Activated naive CD4-positive, alpha-beta T cell treated with anti-CD3 and anti-CD28 coated beads, Interleukin-2, amount 50 U/mL, for 24 hours (primary cell): ENCODE data around the gene CNBD2.
A peak's percentile ranks its signal among the peaks of the same experiment; 100 is the strongest.
"Not testable (repeated sequence)": the region's sequence is repeated elsewhere in the genome, so short reads cannot be mapped to it uniquely, and the experiment has no call there.

Experiments used
- H3K27ac Mint-ChIP-seq: one replicate; pipeline ENCODE4 v1.8.0; 2021; ENCODE audit warnings: mild to moderate bottlenecking, mixed read lengths
- H3K27me3 Mint-ChIP-seq: one replicate; pipeline ENCODE4 v1.8.0; 2021; ENCODE audit warnings: mixed read lengths
- H3K36me3 Mint-ChIP-seq: one replicate; pipeline ENCODE4 v1.8.0; 2021; ENCODE audit warnings: mixed read lengths
- H3K4me1 Mint-ChIP-seq: one replicate; pipeline ENCODE4 v1.8.0; 2021; ENCODE audit warnings: mixed read lengths
- H3K4me3 Mint-ChIP-seq: one replicate; pipeline ENCODE4 v1.8.0; 2021; ENCODE audit warnings: mild to moderate bottlenecking, mixed read lengths
- H3K9me3 Mint-ChIP-seq: one replicate; pipeline ENCODE4 v1.8.0; 2021; ENCODE audit warnings: mixed read lengths

Gene CNBD2

DNA sequence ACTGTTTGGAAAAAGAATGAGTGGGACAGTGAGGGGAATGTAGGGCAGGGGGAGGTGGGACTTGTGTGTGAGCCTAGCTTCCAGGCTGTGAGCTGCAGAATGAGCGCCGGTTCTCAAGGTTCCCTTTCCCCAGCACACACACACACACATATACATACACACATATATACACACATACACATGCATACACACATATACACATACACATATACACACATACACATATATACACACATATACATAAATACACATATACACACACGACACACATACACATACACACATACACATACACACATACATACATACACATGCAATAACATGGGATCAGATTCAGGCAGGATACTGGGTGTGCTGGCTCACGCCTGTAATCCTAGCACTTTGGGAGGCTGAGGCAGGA is 66.5 kb downstream of the CNBD2 start:
- H3K27ac Mint-ChIP-seq = no peak overlapping the region

DNA sequence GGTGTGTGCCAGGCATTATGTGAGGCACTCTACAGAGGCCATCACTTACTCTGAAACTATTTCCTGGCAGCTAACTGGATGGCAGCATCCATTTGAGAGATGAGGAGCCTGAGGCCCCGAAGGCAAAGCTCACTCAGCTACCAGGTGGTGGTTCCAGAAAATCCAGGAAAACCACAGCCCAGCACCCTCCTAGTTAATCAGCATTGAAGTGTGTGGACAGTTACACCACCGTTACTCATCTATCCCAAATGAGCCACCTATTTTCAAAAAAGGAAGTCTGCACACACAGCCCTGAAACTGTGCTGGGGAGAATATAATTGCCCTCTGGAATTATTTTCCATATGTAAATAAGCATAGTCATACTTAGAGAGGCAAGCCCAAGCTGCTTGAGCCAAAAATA is 67.4 kb downstream of the CNBD2 start:
- no peaks in the 10 kb centered on the region for H3K27me3 Mint-ChIP-seq
- H3K4me1 Mint-ChIP-seq = no peaks in the 10 kb centered on the region
- no peak overlapping the region for H3K27ac Mint-ChIP-seq
- no peaks in the 10 kb centered on the region for H3K9me3 Mint-ChIP-seq
- no peaks in the 10 kb centered on the region for H3K36me3 Mint-ChIP-seq
- H3K4me3 Mint-ChIP-seq = no peak overlapping the region

More for the DNA sequence above, 66.5 kb downstream of the CNBD2 start:
- Mint-ChIP-seq H3K36me3 (no peaks in the 10 kb centered on the region), H3K27me3 (no peaks in the 10 kb centered on the region), H3K9me3 (no peaks in the 10 kb centered on the region), H3K4me3 (no peak overlapping the region), H3K4me1 (no peaks in the 10 kb centered on the region)

DNA sequence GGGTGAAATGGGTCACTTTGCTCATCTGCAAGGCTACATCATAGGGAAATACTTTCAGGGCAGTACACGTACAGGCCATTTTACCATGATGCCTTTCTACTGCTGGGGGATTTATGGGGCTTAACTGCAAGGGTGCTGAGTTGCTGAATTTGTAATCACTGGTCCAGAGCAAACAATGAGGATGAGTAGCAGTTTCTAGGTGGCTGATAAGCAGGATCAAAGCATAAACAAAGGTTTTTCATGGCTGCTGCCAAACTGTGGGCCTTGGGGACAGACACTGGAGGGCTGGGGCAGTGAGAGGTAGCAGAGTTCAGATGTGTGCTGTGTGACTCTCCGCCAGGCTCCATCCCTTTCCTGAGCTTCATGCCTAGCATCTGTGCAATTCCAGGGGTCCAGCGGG is 68.3 kb downstream of the CNBD2 start:
- Mint-ChIP-seq H3K4me3 (no peak overlapping the region), H3K4me1 (no peaks in the 10 kb centered on the region), H3K36me3 (peaks cover 2% of the 10 kb centered on the region), H3K27ac (no peak overlapping the region), H3K27me3 (no peaks in the 10 kb centered on the region), H3K9me3 (no peaks in the 10 kb centered on the region)

DNA sequence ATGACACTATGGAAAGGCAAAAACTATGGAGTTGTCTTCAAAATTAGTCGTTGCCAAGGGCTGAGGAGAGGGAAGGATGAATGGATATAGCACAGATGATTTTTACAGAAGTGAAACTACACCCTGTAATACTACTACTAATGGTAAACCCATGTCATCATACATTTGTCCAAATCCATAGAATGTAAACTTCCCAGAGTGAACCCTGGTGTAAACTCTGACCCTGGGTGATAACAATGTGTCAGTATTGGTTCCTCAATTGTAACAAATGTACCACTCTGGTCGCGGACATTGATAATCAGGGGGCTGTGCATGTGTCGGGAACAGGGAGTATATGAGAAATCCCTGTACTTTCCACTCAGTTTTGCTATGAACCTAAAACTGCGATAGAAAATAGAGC is 72.2 kb downstream of the CNBD2 start:
- Mint-ChIP-seq H3K27ac (no peak overlapping the region), H3K9me3 (no peaks in the 10 kb centered on the region), H3K4me1 (peaks cover 11% of the 10 kb centered on the region), H3K27me3 (no peaks in the 10 kb centered on the region), H3K4me3 (no peak overlapping the region), H3K36me3 (peaks cover 10% of the 10 kb centered on the region)

DNA sequence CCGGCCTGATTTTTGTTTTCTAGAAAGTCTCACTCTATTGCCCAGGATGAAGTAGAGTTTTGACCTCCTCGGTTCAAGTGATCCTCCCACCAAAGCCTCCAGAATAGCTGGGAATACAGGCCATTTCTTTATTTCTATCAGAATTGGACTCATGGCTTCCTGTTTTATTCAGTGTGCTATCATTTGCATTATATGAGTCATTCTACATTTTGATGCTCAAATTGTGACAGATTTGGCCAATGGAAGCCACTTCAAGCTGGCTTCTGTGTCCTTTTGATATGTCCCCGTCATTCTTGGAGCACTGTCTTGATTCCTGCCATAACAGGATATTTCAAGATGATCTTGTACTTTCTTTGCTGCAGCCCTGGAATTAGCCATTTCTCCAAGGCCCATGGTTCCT is 75.1 kb downstream of the CNBD2 start:
- no peaks in the 10 kb centered on the region for H3K9me3 Mint-ChIP-seq
- H3K27me3 Mint-ChIP-seq = no peaks in the 10 kb centered on the region
- no peak overlapping the region for H3K27ac Mint-ChIP-seq
- peaks cover 18% of the 10 kb centered on the region for H3K36me3 Mint-ChIP-seq
- no peak overlapping the region for H3K4me3 Mint-ChIP-seq
- H3K4me1 Mint-ChIP-seq = peaks cover 36% of the 10 kb centered on the region

DNA sequence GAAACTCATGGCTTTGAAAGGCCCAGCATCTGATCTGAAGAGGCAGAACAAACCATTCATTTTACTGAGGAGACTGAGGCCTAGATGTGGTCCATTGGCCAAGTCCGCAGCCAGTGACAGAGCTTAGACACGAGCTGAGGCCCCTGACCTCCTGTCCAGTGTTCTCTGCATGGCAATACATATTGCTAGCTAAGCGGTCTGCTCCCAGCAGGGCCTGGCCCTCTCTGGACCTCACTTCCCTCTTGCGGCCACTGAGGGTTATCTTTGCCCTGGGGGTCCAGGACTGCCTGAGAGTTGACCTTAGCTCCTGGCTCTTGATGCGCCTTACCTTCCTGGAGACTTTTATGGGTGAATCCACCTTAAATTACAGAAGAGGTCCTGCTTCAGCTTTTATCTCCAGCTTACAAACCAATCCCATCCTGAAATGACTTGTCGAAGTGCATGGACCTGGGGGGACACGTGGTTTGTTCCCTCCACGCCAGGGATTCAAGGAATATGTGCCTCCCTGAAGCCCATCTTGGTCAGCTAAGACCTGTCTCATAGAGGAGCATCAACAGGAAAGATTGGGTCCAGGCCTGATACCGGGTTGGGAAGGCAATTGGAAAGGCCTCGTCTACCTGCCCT is 75.6 kb downstream of the CNBD2 start:
- H3K4me1 Mint-ChIP-seq = peaks cover 42% of the 10 kb centered on the region
- peaks cover 22% of the 10 kb centered on the region for H3K36me3 Mint-ChIP-seq
- H3K27ac Mint-ChIP-seq = no peak overlapping the region
- no peaks in the 10 kb centered on the region for H3K27me3 Mint-ChIP-seq
- no peaks in the 10 kb centered on the region for H3K9me3 Mint-ChIP-seq
- no peak overlapping the region for H3K4me3 Mint-ChIP-seq

DNA sequence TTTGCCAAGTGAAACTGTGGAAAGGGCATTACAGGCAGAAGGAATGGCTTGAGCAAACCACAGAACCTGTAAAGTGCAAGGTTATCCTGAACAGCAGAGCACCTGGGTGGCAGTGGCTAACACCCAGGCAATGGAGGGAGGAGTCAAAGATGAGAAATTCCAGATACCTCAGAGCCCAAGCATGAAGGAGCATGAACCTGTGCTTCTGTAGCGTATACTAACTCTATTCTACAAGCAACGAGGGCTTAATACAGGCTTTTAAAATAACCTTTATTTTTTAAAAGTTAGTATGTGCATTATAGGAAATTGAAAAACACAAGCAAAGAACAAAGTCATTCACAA is 77.0 kb downstream of the CNBD2 start:
- H3K4me3 Mint-ChIP-seq = no peak overlapping the region
- H3K27me3 Mint-ChIP-seq = no peaks in the 10 kb centered on the region
- H3K27ac Mint-ChIP-seq = no peak overlapping the region
- H3K36me3 Mint-ChIP-seq = peaks cover 30% of the 10 kb centered on the region
- H3K4me1 Mint-ChIP-seq = peaks cover 46% of the 10 kb centered on the region
- no peaks in the 10 kb centered on the region for H3K9me3 Mint-ChIP-seq

DNA sequence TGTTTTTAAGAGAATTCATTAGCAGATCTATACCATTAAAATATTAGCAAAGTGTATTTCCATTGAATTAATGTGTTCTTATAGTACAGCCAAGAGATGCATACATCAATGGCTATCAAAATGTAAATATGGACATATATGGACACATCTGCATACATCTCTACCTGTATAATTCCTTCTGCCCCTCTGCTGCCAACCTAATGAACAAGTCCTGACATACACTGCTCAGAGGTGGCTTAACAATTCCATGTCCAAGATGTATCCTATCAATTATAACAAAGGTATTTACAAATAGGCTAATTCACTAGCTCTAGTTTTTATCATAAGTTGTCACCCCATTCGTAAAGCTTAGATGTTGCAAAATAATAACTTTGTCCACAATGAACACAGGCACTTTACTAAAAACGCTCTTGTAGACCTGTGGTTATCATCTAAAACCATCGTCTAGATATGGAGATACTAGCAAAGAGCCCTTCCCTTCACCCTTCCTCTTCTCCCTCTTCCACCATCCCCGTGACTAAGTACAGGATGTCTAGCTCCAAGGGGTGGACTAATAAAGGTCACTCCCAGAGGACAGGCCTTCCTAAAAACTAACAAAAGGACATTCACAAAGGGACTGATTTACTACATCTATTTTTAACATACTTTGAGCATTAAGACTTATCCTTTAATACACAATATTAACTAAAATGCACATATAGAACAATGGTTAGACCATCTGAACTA is 77.8 kb downstream of the CNBD2 start:
- not testable (repeated sequence) for H3K27ac Mint-ChIP-seq, H3K9me3 Mint-ChIP-seq, H3K27me3 Mint-ChIP-seq
- Mint-ChIP-seq H3K4me3 (peak overlapping the region; percentile 79), H3K36me3 (peaks cover 30% of the 10 kb centered on the region), H3K4me1 (peaks cover 49% of the 10 kb centered on the region)

DNA sequence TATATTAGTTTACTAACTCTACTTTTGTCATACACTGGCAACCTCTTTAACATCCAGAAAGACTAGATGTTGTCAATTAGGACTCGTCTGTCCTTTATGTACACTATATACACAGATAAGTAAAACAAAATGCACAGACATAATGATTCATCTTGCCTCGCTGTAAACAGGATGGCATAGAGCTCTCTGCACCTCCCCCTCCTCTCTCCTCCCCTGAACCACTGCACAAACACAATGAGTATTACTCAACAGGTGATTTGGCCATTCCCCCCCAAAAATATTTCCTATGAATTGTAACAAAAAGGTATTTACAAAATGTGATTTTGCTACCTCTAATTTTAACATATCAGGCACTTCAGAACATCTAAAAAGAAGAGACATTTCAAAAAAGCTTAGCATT is 81.0 kb downstream of the CNBD2 start:
- H3K4me3 Mint-ChIP-seq = peak overlapping the region; percentile 99
- H3K27me3 Mint-ChIP-seq, H3K9me3 Mint-ChIP-seq: not testable (repeated sequence)
- H3K4me1 Mint-ChIP-seq = peaks cover 46% of the 10 kb centered on the region
- peaks cover 22% of the 10 kb centered on the region for H3K36me3 Mint-ChIP-seq
- H3K27ac Mint-ChIP-seq = peak overlapping the region; percentile 94

DNA sequence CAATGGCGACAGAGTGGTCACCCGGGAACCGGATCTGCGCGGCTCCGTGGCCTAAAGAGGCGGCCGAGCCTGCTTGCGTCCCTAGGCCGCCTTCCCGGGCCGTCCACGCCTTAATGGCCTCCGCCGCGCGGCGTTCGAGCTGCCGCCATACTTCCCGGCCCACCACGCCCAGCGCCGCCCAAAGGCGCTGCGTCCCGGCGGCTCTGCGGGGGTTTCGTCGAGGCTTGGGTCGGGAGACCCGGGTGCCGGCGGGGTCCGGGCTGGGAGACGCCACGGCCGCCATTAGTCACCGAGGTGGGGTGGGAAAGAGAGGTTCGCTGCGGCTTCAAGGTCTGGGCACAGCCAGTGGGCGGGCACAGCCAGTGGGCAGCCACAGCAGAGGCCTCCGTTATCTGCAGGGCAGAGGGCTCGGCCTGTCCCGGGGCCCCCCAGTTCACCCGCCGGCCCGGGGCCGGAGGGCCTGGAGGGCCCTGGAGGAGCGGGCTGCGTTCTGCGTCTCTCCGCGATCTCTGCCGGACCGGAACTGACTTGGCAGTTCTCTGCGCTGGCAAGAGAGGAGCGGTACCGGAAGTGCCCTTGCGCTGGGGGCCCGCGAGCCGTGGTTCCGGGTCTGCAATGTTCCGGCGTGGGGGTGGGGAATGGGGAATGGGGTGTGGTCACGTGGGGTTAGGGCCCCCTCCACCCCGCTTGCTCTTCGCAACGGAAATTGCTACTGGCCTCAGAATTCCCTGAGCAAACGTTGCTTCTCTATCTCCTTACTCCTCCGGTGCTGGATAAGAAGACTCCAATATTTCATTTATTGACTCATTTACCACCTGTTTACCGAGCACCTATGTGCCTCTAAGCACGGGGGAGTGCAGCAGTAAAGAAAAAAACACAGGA is 82.3 kb downstream of the CNBD2 start:
- Mint-ChIP-seq H3K4me1 (peaks cover 42% of the 10 kb centered on the region), H3K27me3 (no peaks in the 10 kb centered on the region), H3K36me3 (peaks cover 19% of the 10 kb centered on the region)

DNA sequence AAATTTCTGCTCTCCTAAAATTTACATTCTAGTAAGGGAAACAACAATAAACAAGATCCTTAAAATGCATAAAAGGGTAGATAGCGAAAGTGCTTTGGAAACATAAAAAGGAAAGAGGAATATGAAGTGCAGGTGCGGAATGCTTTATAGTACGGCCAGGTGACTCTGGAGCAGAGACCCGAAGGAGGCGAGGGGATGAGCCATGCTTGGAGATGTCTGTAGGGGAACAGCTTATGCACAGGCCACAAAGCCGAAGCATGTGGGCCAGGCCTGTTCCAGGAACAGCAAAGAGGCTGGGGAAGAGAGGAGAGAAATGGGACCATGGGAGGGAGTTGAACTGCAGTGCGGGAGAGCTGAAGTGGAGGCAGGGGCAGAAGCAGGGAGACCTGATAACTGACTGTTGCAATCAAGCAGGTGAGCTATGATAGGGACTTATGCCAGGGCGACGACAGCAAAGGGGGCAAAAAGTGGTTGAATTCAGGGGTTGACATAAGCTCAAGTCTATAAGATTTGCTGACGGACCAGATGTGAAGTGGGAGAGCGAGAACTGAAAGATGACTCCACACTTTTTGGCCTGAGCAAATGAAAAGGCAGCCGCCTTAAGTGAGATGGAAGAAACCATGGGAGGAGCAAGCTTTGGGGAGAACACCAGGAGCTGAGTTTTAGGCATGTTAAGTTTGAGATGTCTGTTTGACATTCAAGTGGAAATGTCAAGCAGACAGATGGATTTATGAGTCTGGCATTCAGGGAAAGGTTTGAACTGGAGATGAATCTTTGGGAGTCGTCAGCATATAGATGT is 83.1 kb downstream of the CNBD2 start:
- Mint-ChIP-seq H3K27ac (peak overlapping the region; percentile 90), H3K27me3 (no peaks in the 10 kb centered on the region), H3K36me3 (peaks cover 15% of the 10 kb centered on the region)

More for the DNA sequence above, 82.3 kb downstream of the CNBD2 start:
- peak overlapping the region; percentile 94 for H3K27ac Mint-ChIP-seq
- no peaks in the 10 kb centered on the region for H3K9me3 Mint-ChIP-seq
- peak overlapping the region; percentile 99 for H3K4me3 Mint-ChIP-seq

DNA sequence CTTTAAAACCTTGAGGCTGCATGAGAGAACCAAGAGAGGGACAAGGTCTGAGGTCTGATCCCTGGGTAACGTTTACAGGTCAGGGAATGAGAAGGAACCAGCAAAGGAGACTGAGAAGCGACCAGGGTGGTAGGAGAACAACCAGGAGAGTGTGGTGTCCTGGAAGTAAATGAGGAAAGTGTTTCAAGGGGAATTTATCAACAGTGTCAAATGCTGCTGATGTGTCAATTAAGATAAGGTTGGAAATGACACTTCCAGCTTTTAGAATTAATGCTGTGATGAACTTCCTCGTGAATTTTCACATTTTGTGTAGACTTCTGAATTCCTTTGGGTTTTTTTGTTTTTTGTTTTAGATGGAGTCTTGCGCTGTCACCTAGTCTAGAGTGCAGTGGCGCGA is 83.7 kb downstream of the CNBD2 start:
- H3K4me3 Mint-ChIP-seq = no peak overlapping the region
- no peaks in the 10 kb centered on the region for H3K27me3 Mint-ChIP-seq
- H3K27ac Mint-ChIP-seq = no peak overlapping the region
- peaks cover 30% of the 10 kb centered on the region for H3K4me1 Mint-ChIP-seq
- H3K36me3 Mint-ChIP-seq = peaks cover 15% of the 10 kb centered on the region
- H3K9me3 Mint-ChIP-seq = no peaks in the 10 kb centered on the region

More for the DNA sequence above, 83.1 kb downstream of the CNBD2 start:
- H3K4me3 Mint-ChIP-seq = peak overlapping the region; percentile 99
- no peaks in the 10 kb centered on the region for H3K9me3 Mint-ChIP-seq
- H3K4me1 Mint-ChIP-seq = peaks cover 34% of the 10 kb centered on the region

DNA sequence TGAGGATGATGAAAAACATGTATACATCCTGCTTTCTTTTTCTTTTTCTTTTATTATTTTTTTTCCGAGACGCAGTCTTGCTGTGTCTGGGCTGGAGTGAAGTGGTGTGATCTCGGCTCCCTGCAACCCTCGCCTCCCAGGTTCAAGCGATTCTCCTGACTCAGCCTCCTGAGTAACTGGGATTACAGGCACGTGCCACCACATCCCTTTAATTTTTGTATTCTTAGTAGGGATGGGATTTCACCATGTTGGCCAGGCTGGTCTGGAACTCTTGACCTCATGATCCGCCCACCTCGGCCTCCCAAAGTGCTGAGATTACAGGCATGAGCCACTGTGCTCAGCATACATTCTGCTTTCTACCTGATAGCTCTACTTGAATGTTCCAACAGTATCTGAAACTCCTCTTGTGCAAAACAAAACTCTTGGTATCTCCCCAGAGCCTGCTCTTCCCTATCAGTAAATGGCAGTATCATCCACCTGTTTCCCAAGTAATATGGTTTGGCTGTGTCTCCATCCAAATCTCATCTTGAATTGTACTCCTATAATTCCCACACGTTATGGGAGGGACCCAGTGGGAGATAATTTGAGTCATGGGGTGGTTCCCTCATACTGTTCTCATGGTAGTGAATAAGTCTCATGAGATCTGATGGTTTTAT is 85.6 kb downstream of the CNBD2 start:
- H3K36me3 Mint-ChIP-seq, H3K4me3 Mint-ChIP-seq, H3K27ac Mint-ChIP-seq, H3K9me3 Mint-ChIP-seq, H3K27me3 Mint-ChIP-seq: not testable (repeated sequence)
- peaks cover 13% of the 10 kb centered on the region for H3K4me1 Mint-ChIP-seq

DNA sequence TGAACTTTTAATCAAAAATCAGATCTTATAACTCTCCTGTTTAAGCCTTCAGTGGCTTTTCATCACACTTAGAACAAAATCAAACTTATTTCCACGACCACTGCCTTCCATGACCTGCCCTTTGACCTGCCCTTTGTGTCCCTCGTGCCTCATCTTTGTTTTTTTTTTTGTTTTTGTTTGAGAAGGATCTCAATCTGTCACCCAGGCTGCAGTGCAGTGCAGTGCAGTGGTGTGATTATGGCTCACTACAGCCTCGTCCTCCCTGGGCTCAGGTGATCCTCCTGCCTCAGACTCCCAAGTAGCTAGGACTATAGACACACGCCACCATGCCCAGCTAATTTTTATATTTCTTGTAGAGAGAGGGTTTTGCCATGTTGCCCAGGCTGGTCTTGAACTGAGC is 86.8 kb downstream of the CNBD2 start:
- no peaks in the 10 kb centered on the region for H3K9me3 Mint-ChIP-seq
- H3K27me3 Mint-ChIP-seq = no peaks in the 10 kb centered on the region
- H3K27ac Mint-ChIP-seq = no peak overlapping the region
- no peaks in the 10 kb centered on the region for H3K36me3 Mint-ChIP-seq
- H3K4me1 Mint-ChIP-seq = peaks cover 9% of the 10 kb centered on the region
- H3K4me3 Mint-ChIP-seq = no peak overlapping the region

DNA sequence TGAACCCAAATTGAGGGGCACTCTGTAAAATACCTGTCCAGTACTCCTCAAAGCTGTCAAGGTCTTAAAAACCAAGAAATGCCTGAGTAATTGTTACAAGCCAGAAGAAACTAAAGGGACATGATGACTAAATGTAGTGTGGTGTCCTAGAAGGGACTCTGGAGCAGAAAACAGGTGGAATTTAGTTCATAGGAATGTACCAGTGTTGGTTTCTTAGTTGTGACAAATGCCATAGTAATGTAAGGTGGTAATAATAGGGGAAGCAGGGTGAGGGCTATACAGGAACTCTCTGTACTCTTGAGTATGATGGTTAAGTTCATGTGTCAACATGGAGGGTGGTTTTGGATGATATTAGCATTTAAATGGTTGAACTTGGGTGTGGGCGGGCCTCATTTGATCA is 92.3 kb downstream of the CNBD2 start:
- H3K27me3 Mint-ChIP-seq = no peaks in the 10 kb centered on the region
- no peaks in the 10 kb centered on the region for H3K9me3 Mint-ChIP-seq
- no peak overlapping the region for H3K4me3 Mint-ChIP-seq
- H3K36me3 Mint-ChIP-seq = no peaks in the 10 kb centered on the region
- H3K4me1 Mint-ChIP-seq = no peaks in the 10 kb centered on the region
- H3K27ac Mint-ChIP-seq = no peak overlapping the region
